ENCODE results near the gene INPP4B. TPM values are rescaled to one million over a fixed set of nuclear protein-coding genes. Genes with fewer than 3 reads are reported as not detected.
"Not testable (repeated sequence)": the region's sequence is repeated elsewhere in the genome, so short reads cannot be mapped to it uniquely, and the experiment has no call there.

Gene INPP4B
- total RNA-seq, 1 experiment from 2014 or later = 17.6 TPM

DNA sequence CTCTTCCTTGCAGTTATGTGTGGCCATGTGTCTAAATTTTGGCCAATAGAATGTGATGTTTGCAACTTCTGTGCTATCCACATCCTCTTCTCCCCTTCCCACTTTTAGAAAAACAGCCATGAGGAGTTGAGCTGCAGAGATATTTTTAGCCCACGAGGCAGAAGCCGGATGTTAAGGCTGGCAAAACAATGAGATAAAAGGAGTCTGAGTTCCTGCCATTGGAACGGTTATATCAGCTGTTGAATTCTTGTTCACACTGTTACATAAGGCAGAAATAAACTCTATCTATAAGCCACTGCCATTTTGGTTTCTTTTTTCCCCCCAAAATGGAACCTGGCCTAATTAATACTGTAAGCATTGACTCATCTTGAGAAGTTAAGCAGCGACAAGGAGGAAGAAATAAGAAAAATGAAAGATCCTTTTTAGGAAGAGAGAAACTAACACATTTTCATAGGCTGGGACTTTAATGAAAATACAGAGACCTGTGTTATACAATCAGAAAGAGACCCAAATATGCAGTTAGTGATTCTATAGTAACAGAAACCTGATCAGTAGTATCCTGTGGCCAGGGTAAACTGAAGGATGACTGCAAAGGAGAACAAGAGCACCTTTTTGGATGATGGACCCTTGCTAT lies 200.5 kb downstream of the INPP4B start:
- ChIA-PET POLR2A (no interaction called here), CTCF (no interaction called here)
- no peak for DNase-seq (ENCODE audit: unreplicated experiment)
- intact Hi-C loops (cut with micrococcal nuclease) = no loop called here
- BruUV-seq (replicated peaks) = no TSS peak
- TF ChIP-seq, protein P1, sequence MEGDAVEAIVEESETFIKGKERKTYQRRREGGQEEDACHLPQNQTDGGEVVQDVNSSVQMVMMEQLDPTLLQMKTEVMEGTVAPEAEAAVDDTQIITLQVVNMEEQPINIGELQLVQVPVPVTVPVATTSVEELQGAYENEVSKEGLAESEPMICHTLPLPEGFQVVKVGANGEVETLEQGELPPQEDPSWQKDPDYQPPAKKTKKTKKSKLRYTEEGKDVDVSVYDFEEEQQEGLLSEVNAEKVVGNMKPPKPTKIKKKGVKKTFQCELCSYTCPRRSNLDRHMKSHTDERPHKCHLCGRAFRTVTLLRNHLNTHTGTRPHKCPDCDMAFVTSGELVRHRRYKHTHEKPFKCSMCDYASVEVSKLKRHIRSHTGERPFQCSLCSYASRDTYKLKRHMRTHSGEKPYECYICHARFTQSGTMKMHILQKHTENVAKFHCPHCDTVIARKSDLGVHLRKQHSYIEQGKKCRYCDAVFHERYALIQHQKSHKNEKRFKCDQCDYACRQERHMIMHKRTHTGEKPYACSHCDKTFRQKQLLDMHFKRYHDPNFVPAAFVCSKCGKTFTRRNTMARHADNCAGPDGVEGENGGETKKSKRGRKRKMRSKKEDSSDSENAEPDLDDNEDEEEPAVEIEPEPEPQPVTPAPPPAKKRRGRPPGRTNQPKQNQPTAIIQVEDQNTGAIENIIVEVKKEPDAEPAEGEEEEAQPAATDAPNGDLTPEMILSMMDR (IDR thresholded peaks at IDR 0.05; ENCODE audit: unreplicated experiment) = no peak
- H3K9me3 Mint-ChIP-seq (ENCODE audit: unreplicated experiment) = peaks cover 21% of the 10 kb centered on the region
- no peak overlapping the region for H3K27ac Mint-ChIP-seq (ENCODE audit: low read depth, unreplicated experiment)
- no peaks in the 10 kb centered on the region for H3K27me3 Mint-ChIP-seq (ENCODE audit: insufficient read depth, unreplicated experiment)
- no peaks in the 10 kb centered on the region for H3K4me1 Mint-ChIP-seq (ENCODE audit: insufficient read depth, unreplicated experiment)
- H3K36me3 Mint-ChIP-seq (ENCODE audit: insufficient read depth, unreplicated experiment) = no peaks in the 10 kb centered on the region
- no peak overlapping the region for H3K4me3 Mint-ChIP-seq (ENCODE audit: unreplicated experiment)

DNA sequence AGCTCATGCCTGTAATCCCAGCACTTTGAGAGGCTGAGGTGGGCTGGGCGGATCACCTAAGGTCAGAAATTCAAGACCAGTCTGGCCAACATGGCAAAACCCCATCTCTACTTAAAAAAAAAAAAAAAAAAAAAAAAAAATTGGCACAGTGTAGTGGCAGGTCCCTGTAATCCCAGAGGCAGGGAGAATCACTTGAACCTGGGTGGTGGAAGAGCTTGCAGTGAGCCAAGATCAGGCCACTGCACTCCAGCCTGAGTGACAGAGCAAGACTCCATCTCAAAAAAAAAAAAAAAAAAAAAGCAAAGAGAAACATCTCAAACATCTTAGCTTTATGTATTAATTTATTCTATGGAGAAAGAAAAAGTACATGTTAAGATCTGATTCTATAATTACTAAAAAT lies 201.5 kb downstream of the INPP4B start:
- DNase-seq (ENCODE audit: unreplicated experiment); H3K27ac Mint-ChIP-seq (ENCODE audit: low read depth, unreplicated experiment); POLR2A ChIA-PET; H3K27me3 Mint-ChIP-seq (ENCODE audit: insufficient read depth, unreplicated experiment); H3K36me3 Mint-ChIP-seq (ENCODE audit: insufficient read depth, unreplicated experiment); intact Hi-C loops (cut with micrococcal nuclease); CTCF ChIA-PET; BruUV-seq (replicated peaks); H3K4me1 Mint-ChIP-seq (ENCODE audit: insufficient read depth, unreplicated experiment); H3K4me3 Mint-ChIP-seq (ENCODE audit: unreplicated experiment): not testable (repeated sequence)
- peaks cover 12% of the 10 kb centered on the region for H3K9me3 Mint-ChIP-seq (ENCODE audit: unreplicated experiment)

DNA sequence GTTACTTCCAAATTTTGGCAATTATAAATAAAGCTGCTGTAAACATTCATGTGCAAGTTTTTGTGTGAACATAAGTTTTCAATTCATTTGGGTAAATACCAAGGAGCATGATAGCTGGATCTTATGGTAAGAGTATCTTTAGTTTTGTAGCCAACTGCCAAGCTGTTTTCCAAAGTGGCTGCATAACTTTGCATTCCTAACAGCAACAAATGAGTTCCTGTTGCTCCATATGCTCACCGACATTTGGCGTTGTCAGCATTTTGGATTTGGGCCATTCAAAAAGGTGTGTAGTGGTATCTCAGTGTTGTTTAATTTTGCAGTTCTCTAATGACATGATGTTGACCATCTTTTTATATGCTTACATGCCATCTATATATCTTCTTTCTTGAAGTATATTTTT lies 208.5 kb downstream of the INPP4B start:
- intact Hi-C loops (cut with micrococcal nuclease) = no loop called here
- Mint-ChIP-seq H3K4me1 (ENCODE audit: insufficient read depth, unreplicated experiment) (no peaks in the 10 kb centered on the region), H3K4me3 (ENCODE audit: unreplicated experiment) (no peak overlapping the region), H3K9me3 (ENCODE audit: unreplicated experiment) (no peaks in the 10 kb centered on the region), H3K27ac (ENCODE audit: low read depth, unreplicated experiment) (no peak overlapping the region), H3K27me3 (ENCODE audit: insufficient read depth, unreplicated experiment) (no peaks in the 10 kb centered on the region), H3K36me3 (ENCODE audit: insufficient read depth, unreplicated experiment) (no peaks in the 10 kb centered on the region)
- BruUV-seq (replicated peaks) = no TSS peak
- POLR2A ChIA-PET = interaction anchor here (0.7 kb wide), 1 partner anchor 38 kb away, joined by 3 read pairs; no protein-coding TSS in a partner anchor
- TF ChIP-seq, protein P1 (IDR thresholded peaks at IDR 0.05; ENCODE audit: unreplicated experiment) = no peak
- CTCF ChIA-PET = no interaction called here
- no peak for DNase-seq (ENCODE audit: unreplicated experiment)

DNA sequence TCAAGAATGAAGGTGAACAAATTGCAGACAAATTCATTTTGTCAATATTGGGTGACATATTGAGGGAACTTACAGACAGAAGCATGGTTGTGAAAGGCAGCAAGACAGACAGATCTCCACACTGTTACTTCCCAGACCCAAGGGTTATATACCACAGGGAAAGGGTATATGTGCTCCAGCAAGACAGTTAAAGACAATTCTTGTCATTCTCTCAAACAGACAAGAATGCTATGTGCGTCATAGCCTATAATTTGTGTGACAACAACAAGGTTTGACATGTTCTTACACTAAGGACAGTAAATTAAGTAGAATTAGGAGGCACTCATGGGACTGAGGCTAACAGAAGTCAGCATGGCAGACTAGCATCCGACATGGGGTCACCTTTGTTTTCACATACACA lies 214.3 kb downstream of the INPP4B start:
- Mint-ChIP-seq H3K27ac (ENCODE audit: low read depth, unreplicated experiment) (no peak overlapping the region), H3K36me3 (ENCODE audit: insufficient read depth, unreplicated experiment) (no peaks in the 10 kb centered on the region), H3K4me1 (ENCODE audit: insufficient read depth, unreplicated experiment) (no peaks in the 10 kb centered on the region), H3K9me3 (ENCODE audit: unreplicated experiment) (peaks cover 8% of the 10 kb centered on the region), H3K4me3 (ENCODE audit: unreplicated experiment) (no peak overlapping the region), H3K27me3 (ENCODE audit: insufficient read depth, unreplicated experiment) (no peaks in the 10 kb centered on the region)
- no peak for DNase-seq (ENCODE audit: unreplicated experiment)
- ChIA-PET POLR2A (no interaction called here), CTCF (no interaction called here)
- TF ChIP-seq, protein P1 (IDR thresholded peaks at IDR 0.05; ENCODE audit: unreplicated experiment) = no peak
- BruUV-seq (replicated peaks) = no TSS peak
- intact Hi-C loops (cut with micrococcal nuclease) = no loop called here

DNA sequence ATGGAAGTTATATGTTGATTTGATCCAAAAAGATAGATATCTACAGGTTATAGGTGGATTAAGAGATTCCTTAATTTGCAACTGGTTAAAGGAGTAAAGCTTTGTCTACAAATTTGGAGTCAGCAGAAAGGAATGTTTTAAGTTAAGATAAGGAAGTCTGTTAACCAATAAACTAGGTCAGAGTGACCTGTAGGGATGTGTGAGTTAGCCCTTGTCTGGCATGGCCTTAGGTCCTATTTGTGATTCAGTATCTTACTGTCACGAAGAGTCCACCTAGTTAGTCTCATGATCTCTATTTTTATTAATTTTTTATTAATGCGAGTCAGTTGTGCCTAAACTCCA lies 230.8 kb downstream of the INPP4B start:
- Mint-ChIP-seq H3K27ac (ENCODE audit: low read depth, unreplicated experiment) (no peak overlapping the region), H3K27me3 (ENCODE audit: insufficient read depth, unreplicated experiment) (no peaks in the 10 kb centered on the region), H3K4me3 (ENCODE audit: unreplicated experiment) (no peak overlapping the region), H3K36me3 (ENCODE audit: insufficient read depth, unreplicated experiment) (no peaks in the 10 kb centered on the region), H3K9me3 (ENCODE audit: unreplicated experiment) (peaks cover 10% of the 10 kb centered on the region), H3K4me1 (ENCODE audit: insufficient read depth, unreplicated experiment) (peaks cover 12% of the 10 kb centered on the region)
- peak; percentile 1 for DNase-seq (ENCODE audit: unreplicated experiment)
- ChIA-PET CTCF (no interaction called here), POLR2A (no interaction called here)
- TF ChIP-seq, protein P1 (IDR thresholded peaks at IDR 0.05; ENCODE audit: unreplicated experiment) = no peak
- intact Hi-C loops (cut with micrococcal nuclease) = no loop called here
- BruUV-seq (replicated peaks) = no TSS peak
